Right atrium auricular region (tissue), 2 donors: ENCODE results near the gene TMIGD2. TPM values are rescaled to one million over a fixed set of nuclear protein-coding genes. Genes with fewer than 3 reads are reported as not detected.
"Not testable (repeated sequence)": the region's sequence is repeated elsewhere in the genome, so short reads cannot be mapped to it uniquely, and the experiment has no call there.

Source experiments
- DNase-seq: peaks from one replicate; pipeline ENCODE4 v3.0.0-alpha.2; 2019; ENCODE audit warnings: low spot score
- H3K27ac ChIP-seq, 2 donors: fragments of 200-600 bp; sonication (generic); 1 replicate in 1 of 2; 2 replicates in 1 of 2; pipeline ENCODE4 v1.5.1; 2016 to 2019
- H3K27me3 ChIP-seq, 2 donors: fragments of 200-600 bp; sonication (generic); one replicate each; pipeline versions ENCODE4 v1.5.1 to v1.6.0; 2017 to 2019
- H3K36me3 ChIP-seq: fragments of 200-600 bp; sonication (generic); one replicate; pipeline ENCODE4 v1.5.1; 2016
- H3K4me1 ChIP-seq, 2 donors: fragments of 200-600 bp; sonication (generic); one replicate each; pipeline versions ENCODE4 v1.5.1 to v1.6.0; 2017 to 2019
- H3K4me3 ChIP-seq, 2 donors: fragments of 200-600 bp; sonication (generic); 1 replicate in 1 of 2; 2 replicates in 1 of 2; pipeline ENCODE4 v1.5.1; 2017 to 2019; ENCODE audit warnings: mild to moderate bottlenecking in 1 of 2, moderate library complexity in 1 of 2
- H3K9me3 ChIP-seq, 2 donors: fragments of 200-600 bp; sonication (generic); one replicate each; pipeline ENCODE4 v1.5.1; 2019
- total RNA-seq, 2 donors: library from RNA; depleted of rRNA; stranded (reverse); fragments of >200 nt; gene quantifications; one replicate each; pipeline ENCODE4 v1.1.0, GENCODE V29; 2016
- TF ChIP-seq, protein P1 (sequence below), 2 donors: fragments of 200-600 bp; sonication (generic); IDR thresholded peaks; one replicate each; pipeline ENCODE4 v1.5.1; 2019; ENCODE audit warnings: antibody characterized with exemption in 2 of 2

TMIGD2 gene
- total RNA-seq, 2 donors from 2014 or later = 0.28 TPM; not detected in 1

DNA sequence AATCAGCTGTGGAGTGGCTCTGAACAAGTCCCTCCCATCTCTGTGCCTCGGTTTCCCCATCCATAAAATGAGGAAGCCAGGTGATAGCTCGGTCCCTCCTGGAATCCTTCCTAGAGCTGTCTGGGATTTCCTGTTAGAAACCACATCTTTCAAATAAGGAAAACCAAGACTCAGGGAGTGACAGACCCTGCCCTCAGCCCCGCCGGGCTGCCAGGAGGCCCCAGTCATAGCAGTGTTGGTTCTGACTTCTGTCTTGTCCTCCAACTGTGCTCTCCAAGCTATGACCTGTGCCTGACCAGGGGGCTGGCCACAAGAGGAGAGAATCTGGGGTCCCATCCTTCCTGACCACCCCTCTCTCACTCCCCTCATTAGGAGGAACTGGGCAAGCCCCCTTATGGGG, 24.2 kb downstream of the TMIGD2 start:
- TF ChIP-seq, protein P1, sequence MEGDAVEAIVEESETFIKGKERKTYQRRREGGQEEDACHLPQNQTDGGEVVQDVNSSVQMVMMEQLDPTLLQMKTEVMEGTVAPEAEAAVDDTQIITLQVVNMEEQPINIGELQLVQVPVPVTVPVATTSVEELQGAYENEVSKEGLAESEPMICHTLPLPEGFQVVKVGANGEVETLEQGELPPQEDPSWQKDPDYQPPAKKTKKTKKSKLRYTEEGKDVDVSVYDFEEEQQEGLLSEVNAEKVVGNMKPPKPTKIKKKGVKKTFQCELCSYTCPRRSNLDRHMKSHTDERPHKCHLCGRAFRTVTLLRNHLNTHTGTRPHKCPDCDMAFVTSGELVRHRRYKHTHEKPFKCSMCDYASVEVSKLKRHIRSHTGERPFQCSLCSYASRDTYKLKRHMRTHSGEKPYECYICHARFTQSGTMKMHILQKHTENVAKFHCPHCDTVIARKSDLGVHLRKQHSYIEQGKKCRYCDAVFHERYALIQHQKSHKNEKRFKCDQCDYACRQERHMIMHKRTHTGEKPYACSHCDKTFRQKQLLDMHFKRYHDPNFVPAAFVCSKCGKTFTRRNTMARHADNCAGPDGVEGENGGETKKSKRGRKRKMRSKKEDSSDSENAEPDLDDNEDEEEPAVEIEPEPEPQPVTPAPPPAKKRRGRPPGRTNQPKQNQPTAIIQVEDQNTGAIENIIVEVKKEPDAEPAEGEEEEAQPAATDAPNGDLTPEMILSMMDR (IDR thresholded peaks at IDR 0.05) = no peak
- Histone ChIP-seq H3K27ac (peak overlapping the region; percentile 73 to 87), H3K4me3 (peak overlapping the region; percentile 55 to 60), H3K27me3 (peaks cover 0 to 15% of the 10 kb centered on the region in 2 donors), H3K4me1 (peaks cover 0 to 27% of the 10 kb centered on the region in 2 donors), H3K36me3 (no peaks in the 10 kb centered on the region), H3K9me3 (no peaks in the 10 kb centered on the region)
- DNase-seq = no peak

DNA sequence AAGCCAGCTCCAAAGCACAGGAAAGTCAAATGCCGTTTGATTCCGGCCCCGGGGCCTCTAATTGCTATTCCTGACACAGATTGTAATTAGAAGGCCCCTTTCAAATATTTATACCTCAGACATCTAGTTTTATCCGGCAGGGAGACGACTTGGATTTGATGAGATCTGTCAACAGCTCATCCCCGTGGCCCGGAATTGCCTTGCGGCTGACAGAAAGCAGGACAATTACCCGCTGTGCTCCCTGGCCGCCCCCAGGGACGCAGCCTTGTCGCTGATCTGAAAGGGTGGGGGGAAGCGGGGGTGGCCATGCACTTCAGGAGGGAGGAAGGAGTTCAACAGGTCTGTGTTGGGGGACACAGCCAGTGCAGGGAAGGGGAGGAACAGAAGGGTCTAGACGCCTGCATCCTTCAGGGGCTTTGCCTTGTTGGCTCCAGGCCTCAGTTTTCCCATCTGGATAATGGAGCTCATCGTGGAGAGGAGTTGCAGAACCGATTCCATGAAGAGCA, 24.9 kb downstream of the TMIGD2 start:
- H3K27me3 ChIP-seq = peaks cover 0 to 15% of the 10 kb centered on the region in 2 donors
- TF ChIP-seq, protein P1 (IDR thresholded peaks at IDR 0.05) = no peak
- DNase-seq = no peak

DNA sequence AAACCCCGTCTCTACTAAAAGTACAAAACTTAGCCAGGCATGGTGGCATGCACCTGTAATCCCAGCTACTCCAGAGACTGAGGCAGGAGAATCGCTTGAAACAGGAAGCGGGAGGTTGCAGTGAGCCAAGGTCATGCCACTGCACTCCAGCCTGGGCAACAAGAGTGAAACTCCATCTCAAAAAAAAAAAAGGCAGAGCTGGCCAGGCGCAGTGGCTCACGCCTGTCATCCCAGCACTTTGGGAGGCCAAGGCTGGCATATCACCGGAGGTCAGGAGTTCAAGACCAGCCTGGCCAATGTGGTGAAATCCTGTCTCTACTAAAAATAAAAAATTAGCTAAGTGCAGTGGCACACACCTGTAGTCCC, 27.9 kb downstream of the TMIGD2 start:
- DNase-seq, H3K36me3 ChIP-seq, H3K9me3 ChIP-seq, H3K4me3 ChIP-seq, H3K27me3 ChIP-seq: not testable (repeated sequence)
- peaks cover 0 to 15% of the 10 kb centered on the region in 2 donors for H3K4me1 ChIP-seq
- peak overlapping the region in 1 of 2 donors; percentile 7 for H3K27ac ChIP-seq

More for the DNA sequence above, 24.9 kb downstream of the TMIGD2 start:
- no peaks in the 10 kb centered on the region for H3K9me3 ChIP-seq
- H3K27ac ChIP-seq = peak overlapping the region; percentile 73 to 87
- H3K36me3 ChIP-seq = no peaks in the 10 kb centered on the region
- H3K4me1 ChIP-seq = peaks cover 0 to 27% of the 10 kb centered on the region in 2 donors
- no peak overlapping the region for H3K4me3 ChIP-seq

DNA sequence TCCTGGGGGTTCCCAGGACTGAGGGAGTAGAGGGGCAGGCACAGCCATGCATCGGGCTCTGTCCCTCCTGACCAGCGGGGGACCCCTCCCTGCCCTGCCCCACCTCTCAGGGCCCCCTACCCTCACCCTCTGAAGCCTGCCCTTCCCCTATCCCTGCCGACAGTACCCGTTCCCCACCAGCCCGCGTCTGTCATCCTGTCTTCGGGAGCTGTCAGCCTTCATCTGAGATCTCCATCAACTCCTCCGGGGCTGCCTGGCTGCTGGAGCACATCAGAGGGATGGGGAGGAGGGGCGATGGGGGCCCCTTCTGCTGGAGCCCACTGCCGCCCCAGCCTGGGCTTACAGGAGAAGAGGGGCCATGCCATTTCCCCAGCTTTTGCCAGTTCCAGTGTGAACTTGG, 29.3 kb downstream of the TMIGD2 start:
- Histone ChIP-seq H3K36me3 (peaks cover 11% of the 10 kb centered on the region), H3K27me3 (no peaks in the 10 kb centered on the region)
- TF ChIP-seq, protein P1 (IDR thresholded peaks at IDR 0.05) = no peak

GRCh38 chr19:4268816-4269430, 33.3 kb downstream of the TMIGD2 start:
- Histone ChIP-seq H3K9me3 (no peaks in the 10 kb centered on the region), H3K4me1 (peaks cover 0 to 3% of the 10 kb centered on the region in 2 donors), H3K27ac (peak overlapping the region in 1 of 2 donors; percentile 54), H3K4me3 (no peak overlapping the region), H3K27me3 (no peaks in the 10 kb centered on the region), H3K36me3 (peaks cover 20% of the 10 kb centered on the region)
- TF ChIP-seq, protein P1 (IDR thresholded peaks at IDR 0.05) = peak in 1 of 2 donors; percentile 19
- no peak for DNase-seq

More for the DNA sequence above, 29.3 kb downstream of the TMIGD2 start:
- no peak for DNase-seq
- Histone ChIP-seq H3K9me3 (no peaks in the 10 kb centered on the region), H3K27ac (no peak overlapping the region), H3K4me1 (peaks cover 0 to 9% of the 10 kb centered on the region in 2 donors), H3K4me3 (no peak overlapping the region)

DNA sequence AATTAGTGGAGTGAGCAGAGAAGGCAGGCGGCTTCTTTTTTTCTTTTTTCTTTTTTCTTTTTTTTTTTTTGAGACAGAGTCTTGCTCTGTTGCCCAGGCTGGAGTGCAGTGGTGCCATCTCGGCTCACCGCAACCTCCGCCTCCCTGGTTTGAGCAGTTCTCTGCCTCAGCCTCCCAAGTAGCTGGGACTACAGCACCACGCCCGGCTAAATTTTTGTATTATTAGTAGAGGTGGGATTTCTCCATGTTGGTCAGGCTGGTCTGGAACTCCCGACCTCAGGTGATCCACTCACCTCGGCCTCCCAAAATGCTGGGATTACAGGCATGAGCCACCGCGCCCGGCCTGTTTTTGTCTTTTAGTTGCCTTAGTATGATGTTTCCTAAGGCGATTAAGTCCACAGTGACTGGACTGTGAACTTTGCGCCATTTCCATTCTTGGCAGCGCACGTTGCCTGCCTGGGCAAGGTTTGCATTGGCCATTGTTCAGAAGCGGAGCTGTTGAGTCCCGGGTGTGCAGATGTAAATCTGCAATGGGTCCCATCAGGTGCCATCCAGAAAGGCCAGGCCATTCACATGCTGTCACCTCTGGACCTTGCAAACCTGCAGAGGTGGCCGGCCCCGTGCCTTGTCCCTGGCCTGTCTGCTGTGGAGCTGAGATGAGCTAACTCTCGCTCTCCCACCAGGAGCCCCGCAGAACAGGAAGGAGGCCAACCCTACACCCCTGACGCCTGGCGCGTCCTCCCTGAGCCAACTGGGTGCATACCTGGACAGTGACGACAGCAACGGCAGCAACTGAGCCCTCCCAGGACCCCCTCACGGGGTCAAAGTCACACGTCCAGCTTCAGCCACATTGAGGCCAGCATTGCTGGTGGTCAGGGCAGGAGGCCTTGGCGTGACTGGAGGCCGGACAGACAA, 34.0 kb downstream of the TMIGD2 start:
- no peak for DNase-seq
- no peaks in the 10 kb centered on the region for H3K9me3 ChIP-seq
- TF ChIP-seq, protein P1 (IDR thresholded peaks at IDR 0.05) = peak in 1 of 2 donors; percentile 0
- H3K4me3 ChIP-seq = no peak overlapping the region
- peaks cover 0 to 3% of the 10 kb centered on the region in 2 donors for H3K4me1 ChIP-seq
- peak overlapping the region in 1 of 2 donors; percentile 54 for H3K27ac ChIP-seq
- H3K27me3 ChIP-seq = no peaks in the 10 kb centered on the region
- H3K36me3 ChIP-seq = peaks cover 27% of the 10 kb centered on the region
